Naive thymus-derived CD4-positive, alpha-beta T cell (primary cell): Measurements from ENCODE around the gene NXPE1. TPM values are rescaled to one million over a fixed set of nuclear protein-coding genes. Genes with fewer than 3 reads are reported as not detected.
A peak's percentile ranks its signal among the peaks of the same experiment; 100 is the strongest.
"Not testable (repeated sequence)": the region's sequence is repeated elsewhere in the genome, so short reads cannot be mapped to it uniquely, and the experiment has no call there.

Source experiments
- ATAC-seq: fragments of 150-1000 bp; cut with Tn5 transposase; 2 replicates; pipeline ENCODE4 v1.10.0; 2021; ENCODE audit warnings: mild to moderate bottlenecking, moderate library complexity
- CTCF ChIA-PET: fragments of 350-600 bp; sonication (Branson Sonifier 250); formaldehyde crosslinking; loops from one replicate; lab custom pipeline; 2021; ENCODE audit warnings: antibody characterized with exemption; lab: Charles Lee
- POLR2A ChIA-PET: fragments of 350-600 bp; sonication (Branson Sonifier 250); formaldehyde crosslinking; loops from one replicate; lab custom pipeline; 2021; ENCODE audit warnings: antibody characterized with exemption, inconsistent platforms; lab: Charles Lee
- DNase-seq, 9 donors: peaks; one replicate each; pipeline versions ENCODE4 v3.0.0 to v3.0.0-alpha.2; 2020 to 2022; ENCODE audit warnings: mixed read lengths in 1 of 9
- H3K27ac ChIP-seq: one replicate; pipeline ENCODE4 v1.7.0; 2013; ENCODE audit warnings: mild to moderate bottlenecking, low read depth, low read length, moderate library complexity
- H3K27me3 ChIP-seq, 2 donors: one replicate each; pipeline ENCODE4 v1.7.0; 2013; ENCODE audit warnings: low read length in 2 of 2, mild to moderate bottlenecking in 2 of 2, moderate library complexity in 2 of 2; ENCODE audit not compliant: control insufficient read depth in 2 of 2, insufficient read depth in 2 of 2
- H3K36me3 ChIP-seq, 3 experiments: 1 replicate in 2 of 3; 2 replicates in 1 of 3; pipeline ENCODE4 v1.7.0; 2013; ENCODE audit warnings: low read length in 3 of 3, mild to moderate bottlenecking in 3 of 3, moderate library complexity in 1 of 3; ENCODE audit not compliant: insufficient read depth in 3 of 3, control insufficient read depth in 2 of 3
- H3K4me1 ChIP-seq, 2 donors: one replicate each; pipeline ENCODE4 v1.7.0; 2013; ENCODE audit warnings: low read length in 2 of 2, mild to moderate bottlenecking in 2 of 2, moderate library complexity in 1 of 2; ENCODE audit not compliant: control insufficient read depth in 2 of 2, insufficient read depth in 2 of 2
- H3K4me3 ChIP-seq: 2 replicates; pipeline ENCODE4 v1.7.0; 2013; ENCODE audit warnings: mild to moderate bottlenecking, low read length
- H3K9me3 ChIP-seq, 3 experiments: 1 replicate in 2 of 3; 2 replicates in 1 of 3; pipeline ENCODE4 v1.7.0; 2013; ENCODE audit warnings: low read length in 3 of 3; ENCODE audit not compliant: control insufficient read depth in 2 of 3
- H3K27ac Mint-ChIP-seq, 9 donors: one replicate each; pipeline ENCODE4 v1.8.0; 2020 to 2022; ENCODE audit warnings: mixed read lengths in 9 of 9, mild to moderate bottlenecking in 8 of 9, moderate library complexity in 5 of 9, inconsistent platforms in 2 of 9
- H3K27me3 Mint-ChIP-seq, 5 donors: one replicate each; pipeline ENCODE4 v1.8.0; 2021 to 2022; ENCODE audit warnings: mixed read lengths in 5 of 5, mild to moderate bottlenecking in 1 of 5
- H3K36me3 Mint-ChIP-seq, 5 donors: one replicate each; pipeline ENCODE4 v1.8.0; 2020 to 2022; ENCODE audit warnings: mixed read lengths in 5 of 5, mild to moderate bottlenecking in 3 of 5, inconsistent platforms in 1 of 5
- H3K4me1 Mint-ChIP-seq, 7 donors: one replicate each; pipeline ENCODE4 v1.8.0; 2020 to 2022; ENCODE audit warnings: mixed read lengths in 7 of 7, mild to moderate bottlenecking in 3 of 7, inconsistent platforms in 1 of 7
- H3K4me3 Mint-ChIP-seq, 10 donors: one replicate each; pipeline ENCODE4 v1.8.0; 2020 to 2022; ENCODE audit warnings: mild to moderate bottlenecking in 10 of 10, mixed read lengths in 10 of 10, moderate library complexity in 6 of 10, inconsistent platforms in 2 of 10
- H3K9me3 Mint-ChIP-seq, 11 donors: one replicate each; pipeline ENCODE4 v1.8.0; 2020 to 2022; ENCODE audit warnings: mixed read lengths in 11 of 11, mild to moderate bottlenecking in 4 of 11, inconsistent platforms in 1 of 11, moderate library complexity in 1 of 11
- intact Hi-C, 2 donors: fragments of 100-400 bp; cut with micrococcal nuclease; formaldehyde crosslinking; loops; one replicate each; pipeline ENCODE4 v1.15.1; 2023
- polyA plus RNA-seq, 2 donors: library from polyadenylated mRNA; unstranded; fragments of 300-500 nt; fragmentation: Illumina TruSeq; gene quantifications; one replicate each; pipeline ENCODE4 v1.2.3, GENCODE V29; 2021
- total RNA-seq, 6 experiments: library from RNA in 5 of 6; stranded (reverse) in 5 of 6; gene quantifications; 1 replicate in 5 of 6; 2 replicates in 1 of 6; pipeline ENCODE4 v1.2.3 and lab custom pipeline; 2021 to 2026

Gene NXPE1
- total and polyA plus RNA-seq, 7 experiments from 2014 or later = not detected

DNA sequence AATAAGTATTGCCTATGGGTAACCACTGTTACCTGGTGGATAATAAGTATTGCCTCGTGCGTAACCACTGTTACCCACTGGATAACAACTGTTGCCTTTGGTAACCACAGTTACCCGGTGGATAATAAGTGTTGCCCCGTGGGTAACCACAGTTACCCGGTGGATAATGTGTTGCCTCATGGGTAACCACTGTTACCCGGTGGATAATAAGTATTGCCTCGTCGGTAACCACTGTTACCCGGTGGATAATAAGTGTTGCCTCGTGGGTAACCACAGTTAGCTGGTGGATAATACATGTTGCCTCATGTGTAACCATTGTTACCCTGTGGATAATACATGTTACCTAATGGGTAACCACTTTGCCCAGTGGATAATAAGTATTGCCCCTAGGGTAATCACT is 45.7 kb upstream of the NXPE1 start:
- Mint-ChIP-seq H3K4me1 (no peaks in the 10 kb centered on the region), H3K9me3 (peaks cover 0 to 8% (median 0%) of the 10 kb centered on the region in 11 donors), H3K36me3 (no peaks in the 10 kb centered on the region), H3K4me3 (no peak overlapping the region), H3K27me3 (no peaks in the 10 kb centered on the region), H3K27ac (no peak overlapping the region)
- Histone ChIP-seq H3K36me3 (no peaks in the 10 kb centered on the region), H3K27ac (no peak overlapping the region), H3K9me3 (no peaks in the 10 kb centered on the region), H3K4me3 (no peak overlapping the region), H3K4me1 (no peaks in the 10 kb centered on the region), H3K27me3 (no peaks in the 10 kb centered on the region)
- ATAC-seq (no peak), DNase-seq (no peak)
- ChIA-PET POLR2A (no interaction called here), CTCF (no interaction called here)
- intact Hi-C loops = loop anchor here in 1 of 2 donors (10.0 kb wide), 1 partner anchor 261 kb away; no protein-coding TSS in a partner anchor

DNA sequence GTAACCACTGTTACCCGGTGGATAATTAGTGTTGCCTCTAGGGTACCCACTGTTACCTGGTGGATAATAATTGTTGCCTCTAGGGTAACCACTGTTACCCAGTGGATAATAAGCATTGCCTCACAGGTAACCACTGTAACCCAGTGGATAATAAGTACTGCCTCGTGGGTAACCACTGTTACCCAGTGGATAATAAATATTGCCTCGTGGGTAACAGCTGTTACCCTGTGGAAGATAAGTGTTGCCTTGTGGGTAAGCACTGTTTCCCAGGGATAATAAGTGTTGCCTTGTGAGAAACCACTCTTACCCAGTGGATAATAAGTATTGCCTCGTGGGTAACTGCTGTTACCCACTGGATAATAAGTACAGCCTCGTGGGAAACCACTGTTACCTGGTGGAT is 45.2 kb upstream of the NXPE1 start:
- H3K36me3 Mint-ChIP-seq = no peaks in the 10 kb centered on the region
- no peak overlapping the region for H3K4me3 Mint-ChIP-seq
- DNase-seq (no peak), ATAC-seq (no peak)
- no peaks in the 10 kb centered on the region for H3K4me1 ChIP-seq
- no peaks in the 10 kb centered on the region for H3K27me3 Mint-ChIP-seq
- H3K4me1 Mint-ChIP-seq = no peaks in the 10 kb centered on the region
- no peaks in the 10 kb centered on the region for H3K9me3 ChIP-seq
- H3K27ac Mint-ChIP-seq = no peak overlapping the region
- H3K36me3 ChIP-seq = no peaks in the 10 kb centered on the region
- H3K27ac ChIP-seq = no peak overlapping the region
- no peaks in the 10 kb centered on the region for H3K27me3 ChIP-seq
- H3K4me3 ChIP-seq = no peak overlapping the region
- intact Hi-C loops = loop anchor here in 1 of 2 donors (10.0 kb wide), 1 partner anchor 260 kb away; no protein-coding TSS in a partner anchor
- ChIA-PET POLR2A (interaction anchor here (0.6 kb wide), 1 partner anchor 48 kb away, joined by 3 read pairs; no protein-coding TSS in a partner anchor), CTCF (no interaction called here)
- peaks cover 0 to 8% (median 0%) of the 10 kb centered on the region in 11 donors for H3K9me3 Mint-ChIP-seq

DNA sequence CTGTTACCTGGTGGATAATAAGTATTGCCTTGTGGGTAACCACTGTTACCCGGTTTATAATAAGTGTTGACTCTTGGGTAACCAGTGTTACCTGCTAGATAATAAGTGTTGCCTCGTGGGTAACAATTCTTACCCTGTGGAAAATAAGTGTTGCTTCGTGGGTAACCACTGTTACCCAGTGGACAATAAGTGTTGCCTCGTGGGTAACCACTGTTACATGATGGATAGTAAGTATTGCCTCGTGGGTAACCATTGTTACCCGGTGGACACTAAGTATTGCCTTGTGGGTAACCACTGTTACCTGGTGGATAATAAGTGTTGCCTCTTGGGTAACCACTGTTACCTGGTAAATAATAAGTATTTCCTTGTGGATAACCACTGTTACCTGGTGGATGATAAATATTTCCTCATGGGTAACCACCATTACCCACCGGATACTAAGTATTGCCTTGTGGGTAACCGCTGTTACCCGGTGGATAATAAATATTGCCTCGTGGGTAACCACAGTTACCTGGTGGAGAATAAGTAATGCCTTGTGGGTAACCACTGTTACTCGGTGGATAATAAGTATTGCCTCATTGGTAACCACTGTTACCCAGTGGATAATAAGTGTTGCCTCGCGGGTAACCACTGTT is 44.6 kb upstream of the NXPE1 start:
- intact Hi-C loops = loop anchor here in 1 of 2 donors (10.0 kb wide), 1 partner anchor 259 kb away; no protein-coding TSS in a partner anchor

DNA sequence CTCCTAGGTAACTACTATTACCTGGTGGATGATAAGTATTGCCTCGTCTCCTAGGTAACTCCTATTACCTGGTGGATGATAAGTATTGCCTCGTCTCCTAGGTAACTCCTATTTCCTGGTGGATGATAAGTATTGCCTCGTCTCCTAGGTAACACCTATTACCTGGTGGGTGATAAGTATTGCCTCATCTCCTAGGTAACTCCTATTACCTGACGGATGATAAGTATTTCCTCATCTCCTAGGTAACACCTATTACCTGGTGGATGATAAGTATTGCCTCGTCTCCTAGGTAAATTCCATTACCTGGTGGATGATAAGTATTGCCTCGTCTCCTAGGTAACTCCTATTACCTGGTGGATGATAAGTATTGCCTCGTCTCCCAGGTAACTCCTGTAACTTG is 43.5 kb upstream of the NXPE1 start:
- H3K4me3 ChIP-seq, H3K27me3 ChIP-seq, H3K9me3 ChIP-seq, POLR2A ChIA-PET, H3K36me3 ChIP-seq, H3K4me3 Mint-ChIP-seq, H3K9me3 Mint-ChIP-seq, H3K36me3 Mint-ChIP-seq, H3K4me1 Mint-ChIP-seq, ATAC-seq, CTCF ChIA-PET, H3K4me1 ChIP-seq, H3K27ac Mint-ChIP-seq, H3K27me3 Mint-ChIP-seq, H3K27ac ChIP-seq: not testable (repeated sequence)
- DNase-seq = peak in 5 of 9 donors; percentile 2 to 19 (median 4)
- intact Hi-C loops = loop anchor here in 1 of 2 donors (10.0 kb wide), 1 partner anchor 258 kb away; no protein-coding TSS in a partner anchor

More for the DNA sequence above, 44.6 kb upstream of the NXPE1 start:
- no peaks in the 10 kb centered on the region for H3K9me3 ChIP-seq
- H3K36me3 Mint-ChIP-seq = no peaks in the 10 kb centered on the region
- H3K4me1 Mint-ChIP-seq = no peaks in the 10 kb centered on the region
- ATAC-seq (no peak), DNase-seq (no peak)
- no peak overlapping the region for H3K27ac ChIP-seq
- H3K4me3 Mint-ChIP-seq = no peak overlapping the region
- H3K36me3 ChIP-seq = no peaks in the 10 kb centered on the region
- no peaks in the 10 kb centered on the region for H3K27me3 Mint-ChIP-seq
- H3K9me3 Mint-ChIP-seq = peaks cover 0 to 8% (median 0%) of the 10 kb centered on the region in 11 donors
- ChIA-PET CTCF (no interaction called here), POLR2A (interaction anchor here (0.6 kb wide), 1 partner anchor 48 kb away, joined by 3 read pairs; no protein-coding TSS in a partner anchor)
- H3K4me1 ChIP-seq = no peaks in the 10 kb centered on the region
- no peaks in the 10 kb centered on the region for H3K27me3 ChIP-seq
- no peak overlapping the region for H3K27ac Mint-ChIP-seq
- no peak overlapping the region for H3K4me3 ChIP-seq

DNA sequence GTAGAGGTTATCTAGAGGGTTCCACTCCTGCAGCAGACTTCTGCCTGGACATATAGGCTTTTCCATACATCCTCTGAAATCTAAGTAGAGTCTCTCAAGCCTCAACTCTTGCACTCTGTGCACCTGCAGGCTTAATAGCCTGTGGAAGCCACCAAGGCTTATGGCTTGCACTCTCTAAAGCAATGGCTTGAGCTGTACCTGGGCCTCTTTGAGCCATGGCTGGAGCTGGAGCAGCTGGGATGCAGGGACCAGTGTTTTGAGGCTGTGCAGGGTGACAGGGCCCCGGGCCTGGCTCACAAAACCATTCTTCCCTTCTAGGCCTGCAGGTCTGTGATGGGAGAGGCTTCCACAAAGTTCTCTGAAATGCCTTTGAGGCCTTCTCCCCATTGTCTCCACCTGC is 38.8 kb upstream of the NXPE1 start:
- H3K9me3 ChIP-seq = no peaks in the 10 kb centered on the region
- H3K27me3 ChIP-seq = no peaks in the 10 kb centered on the region
- H3K4me3 Mint-ChIP-seq = no peak overlapping the region
- H3K27me3 Mint-ChIP-seq = peaks cover 0 to 2% (median 0%) of the 10 kb centered on the region in 5 donors
- H3K27ac Mint-ChIP-seq = no peak overlapping the region
- DNase-seq (no peak), ATAC-seq (no peak)
- no peak overlapping the region for H3K27ac ChIP-seq
- no peak overlapping the region for H3K4me3 ChIP-seq
- intact Hi-C loops = no loop called here
- no peaks in the 10 kb centered on the region for H3K36me3 ChIP-seq
- H3K4me1 Mint-ChIP-seq = no peaks in the 10 kb centered on the region
- H3K9me3 Mint-ChIP-seq = peaks cover 0 to 2% (median 0%) of the 10 kb centered on the region in 11 donors
- no peaks in the 10 kb centered on the region for H3K4me1 ChIP-seq
- CTCF ChIA-PET = no interaction called here
- POLR2A ChIA-PET = no interaction called here
- H3K36me3 Mint-ChIP-seq = no peaks in the 10 kb centered on the region

DNA sequence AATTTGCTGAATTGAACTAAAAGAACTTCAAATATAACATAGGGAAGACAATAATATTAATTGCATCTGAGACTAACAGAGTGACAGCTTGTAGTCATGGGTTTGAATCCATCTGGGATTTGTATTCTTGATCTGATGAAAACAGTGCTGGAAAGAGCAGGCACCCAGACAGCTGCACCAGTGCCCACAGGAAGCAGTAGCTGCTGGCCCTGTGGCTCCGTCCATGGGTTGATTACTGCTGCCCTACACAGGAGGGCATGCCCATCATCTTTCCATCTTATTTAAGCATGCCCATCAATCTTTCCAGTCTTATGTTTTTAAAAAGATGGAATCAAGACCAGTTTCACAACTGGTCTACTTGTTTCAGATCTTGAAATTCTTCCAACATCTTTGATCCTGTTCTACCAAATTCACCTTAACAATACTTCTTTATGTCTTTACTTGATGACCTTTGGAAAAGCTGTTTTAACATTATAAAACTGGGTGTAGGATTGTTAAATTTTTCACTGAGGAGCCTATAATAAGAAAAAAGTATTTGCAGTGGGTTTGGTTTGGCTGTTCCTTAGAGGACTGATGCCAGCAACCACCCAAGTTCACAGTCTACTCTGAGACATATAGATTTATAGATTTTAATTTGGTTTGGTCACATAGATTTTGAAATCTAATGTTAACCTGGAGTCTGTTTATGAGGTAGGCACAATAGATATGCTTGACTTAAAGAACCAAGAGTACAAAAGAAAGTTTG is 36.7 kb upstream of the NXPE1 start:
- Histone ChIP-seq H3K9me3 (no peaks in the 10 kb centered on the region), H3K36me3 (no peaks in the 10 kb centered on the region), H3K27ac (no peak overlapping the region), H3K4me3 (no peak overlapping the region), H3K4me1 (no peaks in the 10 kb centered on the region), H3K27me3 (no peaks in the 10 kb centered on the region)
- Mint-ChIP-seq H3K4me1 (no peaks in the 10 kb centered on the region), H3K36me3 (no peaks in the 10 kb centered on the region), H3K27me3 (peaks cover 0 to 12% (median 8%) of the 10 kb centered on the region in 5 donors), H3K9me3 (peaks cover 0 to 2% (median 0%) of the 10 kb centered on the region in 11 donors), H3K4me3 (no peak overlapping the region), H3K27ac (no peak overlapping the region)
- intact Hi-C loops = no loop called here
- ChIA-PET CTCF (interaction anchor here (0.5 kb wide), 1 partner anchor 19 kb away, joined by 3 read pairs; no protein-coding TSS in a partner anchor), POLR2A (no interaction called here)
- DNase-seq (no peak), ATAC-seq (no peak)
